Stimulated activated CD8-positive, alpha-beta memory T cell treated with anti-CD3 and anti-CD28 coated beads, Interleukin-15, amount 100 ng/mL, for 48 hours (primary cell): ENCODE measurements around the gene RHOG.

Source experiments
- DNase-seq, 2 donors: peaks; one replicate each; pipeline ENCODE4 v3.0.0-alpha.2; 2020; ENCODE audit warnings: low read depth in 2 of 2

RHOG gene

GRCh38 chr11:3859373-3859881, 18.7 kb upstream of the RHOG start:
- DNase-seq = no peak

GRCh38 chr11:3857628-3858027, 16.9 kb upstream of the RHOG start:
- DNase-seq = no peak

- DNase-seq = no peak
Observed at GRCh38 chr11:3856856-3857553, 16.2 kb upstream of the RHOG start.

- DNase-seq = peak in 1 of 2 donors; percentile 44
Observed at GRCh38 chr11:3855808-3856491, 15.2 kb upstream of the RHOG start.

GRCh38 chr11:3854977-3855807, 14.4 kb upstream of the RHOG start, which contains the start of gene STIM1:
Gene STIM1, plus strand, starts transcription at chr11:3855664. Its CDS starts 607 bp downstream, at chr11:3856271.
- DNase-seq = peak; percentile 97 to 98

- DNase-seq = no peak
Observed at GRCh38 chr11:3854660-3854976, 13.9 kb upstream of the RHOG start.

- peak in 1 of 2 donors; percentile 53 for DNase-seq
Observed at GRCh38 chr11:3853899-3854659, 13.3 kb upstream of the RHOG start.

- DNase-seq = no peak
Observed at GRCh38 chr11:3853545-3853842, 12.7 kb upstream of the RHOG start.

GRCh38 chr11:3849297-3849874, 8.6 kb upstream of the RHOG start:
- no peak for DNase-seq

GRCh38 chr11:3845670-3846069, 4.9 kb upstream of the RHOG start:
- DNase-seq = no peak

- no peak for DNase-seq
Observed at GRCh38 chr11:3845246-3845645, 4.5 kb upstream of the RHOG start.

GRCh38 chr11:3843326-3843725, 2.6 kb upstream of the RHOG start:
- DNase-seq = no peak

GRCh38 chr11:3841426-3842350, 929 bp upstream of the RHOG start:
- peak in 1 of 2 donors; percentile 92 for DNase-seq

GRCh38 chr11:3840004-3840869, 522 bp downstream of the RHOG start:
- no peak for DNase-seq

GRCh38 chr11:3838504-3838903, 2.3 kb downstream of the RHOG start:
- DNase-seq = no peak

GRCh38 chr11:3837793-3838192, 3.0 kb downstream of the RHOG start:
- DNase-seq = no peak

- DNase-seq = no peak
Observed at GRCh38 chr11:3836903-3837302, 3.9 kb downstream of the RHOG start.

GRCh38 chr11:3835751-3836150, 5.0 kb downstream of the RHOG start:
- DNase-seq = no peak

- DNase-seq = no peak
Observed at GRCh38 chr11:3834664-3835461, 5.9 kb downstream of the RHOG start.
